ENCODE results near the gene FAM180A. TPM values are rescaled to one million over a fixed set of nuclear protein-coding genes. Genes with fewer than 3 reads are reported as not detected.

Gene FAM180A
- total and polyA plus RNA-seq, 4 donors: 0.19 to 10.5 (median 5.6) TPM

- Histone ChIP-seq H3K4me1 (ENCODE audit: control insufficient read depth in 4 of 4, insufficient read depth in 4 of 4, low read length in 3 of 4) (no peaks in the 10 kb centered on the region), H3K27me3 (ENCODE audit: control insufficient read depth in 4 of 4, insufficient read depth in 4 of 4, low read length in 3 of 4) (peaks cover 0 to 8% (median 0%) of the 10 kb centered on the region in 4 donors), H3K9me3 (ENCODE audit: control insufficient read depth in 4 of 4, low read length in 3 of 4) (no peaks in the 10 kb centered on the region), H3K4me3 (ENCODE audit: low read depth in 1 of 3, low read length in 3 of 3) (no peak overlapping the region), H3K36me3 (ENCODE audit: control insufficient read depth in 4 of 4, insufficient read depth in 3 of 4, low read depth in 1 of 4, low read length in 3 of 4) (no peaks in the 10 kb centered on the region), H3K27ac (ENCODE audit: low read depth in 1 of 2, low read length in 2 of 2) (no peak overlapping the region), H3K9ac (ENCODE audit: low read depth in 1 of 2, low read length in 2 of 2) (no peak overlapping the region)
- WGBS: 56% methylated on average over 3 of the region's 3 CpGs
- DNase-seq (ENCODE audit: low spot score): no peak
- TF ChIP-seq GABPA (IDR thresholded peaks at IDR 0.05 in 1 of 2, conservative IDR thresholded peaks at IDR 0.05 in 1 of 2) (no peak), RXRA (IDR thresholded peaks at IDR 0.05) (no peak), TAF1 (conservative IDR thresholded peaks at IDR 0.05) (no peak), HNF4A (conservative IDR thresholded peaks at IDR 0.05) (no peak), FOXA2 (IDR thresholded peaks at IDR 0.05) (no peak), JUND (IDR thresholded peaks at IDR 0.05) (no peak), MAX (IDR thresholded peaks at IDR 0.05) (no peak), FOXA1 (IDR thresholded peaks at IDR 0.05) (no peak), HNF4G (IDR thresholded peaks at IDR 0.05) (no peak), ZBTB33 (IDR thresholded peaks at IDR 0.05) (no peak), EGR1 (IDR thresholded peaks at IDR 0.05; ENCODE audit: low read depth in 2 of 2) (no peak), YY1 (IDR thresholded peaks at IDR 0.05) (no peak), REST (IDR thresholded peaks at IDR 0.05) (no peak), SP1 (IDR thresholded peaks at IDR 0.05) (no peak), CTCF (IDR thresholded peaks at IDR 0.05; ENCODE audit: low read depth, low read length, missing input control) (no peak), NR2F2 (IDR thresholded peaks at IDR 0.05) (no peak), ATF3 (IDR thresholded peaks at IDR 0.05) (no peak), RAD21 (IDR thresholded peaks at IDR 0.05) (no peak)
Observed at GRCh38 chr7:135768064-135768463, 19.5 kb upstream of the FAM180A start.

Data from liver (tissue), 9 donors.